NCI-H2171 treated with DMSO at 0.1 percent for 48 hours (cell line): Measurements from ENCODE around the gene RNF114.
A peak's percentile ranks its signal among the peaks of the same experiment; 100 is the strongest.
"Not testable (repeated sequence)": the region's sequence is repeated elsewhere in the genome, so short reads cannot be mapped to it uniquely, and the experiment has no call there.

ENCODE experiments used
- DNase-seq: peaks from one replicate; lab custom pipeline; 2025; lab: John Stamatoyannopoulos, UW

Gene RNF114

GRCh38 chr20:49936153-49937026, at the start of gene RNF114:
Gene RNF114, plus strand, starts transcription at chr20:49936397. Its CDS starts 16 bp downstream, at chr20:49936413.
- peak; percentile 91 for DNase-seq

GRCh38 chr20:49886571-49887213, 49.5 kb upstream of the RNF114 start:
- no peak for DNase-seq

- no peak for DNase-seq
Measured at GRCh38 chr20:49887251-49888211, 48.7 kb upstream of the RNF114 start.

- DNase-seq, result peak; percentile 85
Measured at GRCh38 chr20:49888212-49889000, 47.8 kb upstream of the RNF114 start.

GRCh38 chr20:49889001-49889934, 46.9 kb upstream of the RNF114 start:
- DNase-seq, result no peak

GRCh38 chr20:49889935-49890333, 46.3 kb upstream of the RNF114 start:
- DNase-seq, result no peak

- no peak for DNase-seq
Measured at GRCh38 chr20:49890471-49891361, 45.5 kb upstream of the RNF114 start.

- no peak for DNase-seq
Measured at GRCh38 chr20:49891476-49892110, 44.6 kb upstream of the RNF114 start.

GRCh38 chr20:49892260-49892659, 43.9 kb upstream of the RNF114 start:
- no peak for DNase-seq

- DNase-seq, result no peak
Measured at GRCh38 chr20:49892817-49893216, 43.4 kb upstream of the RNF114 start.

- no peak for DNase-seq
Measured at GRCh38 chr20:49893242-49894072, 42.7 kb upstream of the RNF114 start.

GRCh38 chr20:49894073-49894470, 42.1 kb upstream of the RNF114 start:
- no peak for DNase-seq

GRCh38 chr20:49895474-49896093, 40.6 kb upstream of the RNF114 start:
- not testable (repeated sequence) for DNase-seq

- DNase-seq, result no peak
Measured at GRCh38 chr20:49896204-49896603, 40.0 kb upstream of the RNF114 start.

- peak; percentile 34 for DNase-seq
Measured at GRCh38 chr20:49899541-49900383, 36.4 kb upstream of the RNF114 start.

- DNase-seq, result peak; percentile 9
Measured at GRCh38 chr20:49901588-49901987, 34.6 kb upstream of the RNF114 start.
